Measurements from ENCODE around the gene CD44.

The CD44 gene

GRCh38 chr11:35267504-35267903 is 128.5 kb downstream of the CD44 start:
- no peak for DNase-seq

GRCh38 chr11:35270342-35270741 is 131.4 kb downstream of the CD44 start:
- no peak for DNase-seq

GRCh38 chr11:35271031-35271430 is 132.1 kb downstream of the CD44 start:
- no peak for DNase-seq

GRCh38 chr11:35272391-35272902 is 133.5 kb downstream of the CD44 start:
- peak; percentile 62 to 66 for DNase-seq

- DNase-seq = no peak
These were observed 136.2 kb downstream of the CD44 start for GRCh38 chr11:35274909-35275785.

- DNase-seq = no peak
These were observed 136.8 kb downstream of the CD44 start for GRCh38 chr11:35275786-35276170.

- DNase-seq = peak; percentile 21 to 51
These were observed 137.6 kb downstream of the CD44 start for GRCh38 chr11:35276396-35277145.

- DNase-seq = no peak
These were observed 138.9 kb downstream of the CD44 start for GRCh38 chr11:35277827-35278226.

- no peak for DNase-seq
These were observed 141.8 kb downstream of the CD44 start for GRCh38 chr11:35280727-35281126.

GRCh38 chr11:35281169-35281688 is 142.3 kb downstream of the CD44 start:
- DNase-seq = no peak

All from inflammatory macrophage treated with lipopolysaccharide for 1 hour (primary cell).